PC-3 (cell line): ENCODE results near the gene REP15. TPM values are rescaled to one million over a fixed set of nuclear protein-coding genes. Genes with fewer than 3 reads are reported as not detected.
A peak's percentile ranks its signal among the peaks of the same experiment; 100 is the strongest.

Experiments
- ATAC-seq: fragments of 200-7000 bp; cut with Tn5 transposase; 2 replicates; pipeline ENCODE4 v1.9.1; 2020; ENCODE audit warnings: mild to moderate bottlenecking, moderate library complexity
- BruUV-seq: library from RNA; stranded (reverse); fragments of 400-500 nt; replicated peaks from 2 replicates; lab custom pipeline; 2021; lab: Mats Ljungman, UMichigan
- CTCF ChIA-PET: fragments of 300-600 bp; sonication (Branson Sonifier 250); formaldehyde crosslinking; loops from one replicate; lab custom pipeline; 2022; ENCODE audit warnings: antibody characterized with exemption; lab: Charles Lee
- POLR2A ChIA-PET: fragments of 300-600 bp; sonication (Branson Sonifier 250); formaldehyde crosslinking; loops from one replicate; lab custom pipeline; 2022; ENCODE audit warnings: antibody characterized with exemption; ENCODE audit not compliant: unreplicated experiment; lab: Charles Lee
- DNase-seq: peaks from one replicate; pipeline ENCODE4 v3.0.0-alpha.2; 2015
- H2AFZ ChIP-seq: fragments of 300-600 bp; sonication (generic); 2 replicates; pipeline ENCODE4 v1.6.0; 2016; ENCODE audit warnings: antibody characterized with exemption, low read length
- H3F3A ChIP-seq: fragments of 300-600 bp; sonication (generic); one replicate; pipeline ENCODE4 v1.6.0; 2017; ENCODE audit warnings: antibody characterized with exemption, low read length, control low read depth, mild to moderate bottlenecking; ENCODE audit not compliant: unreplicated experiment
- H3K27ac ChIP-seq: fragments of 300-600 bp; sonication (generic); 2 replicates; pipeline ENCODE4 v1.5.1; 2016; ENCODE audit warnings: mild to moderate bottlenecking, low read length
- H3K27me3 ChIP-seq: fragments of 300-600 bp; sonication (generic); 2 replicates; pipeline ENCODE4 v1.6.1; 2016; ENCODE audit warnings: low read length, mixed read lengths
- H3K36me3 ChIP-seq: fragments of 300-600 bp; sonication (generic); 2 replicates; pipeline ENCODE4 v1.6.1; 2016; ENCODE audit warnings: low read depth, mixed run types, low read length, mixed read lengths
- H3K4me1 ChIP-seq: fragments of 300-600 bp; sonication (generic); 2 replicates; pipeline ENCODE4 v1.5.1; 2016; ENCODE audit warnings: low read length; ENCODE audit not compliant: insufficient read depth
- H3K4me2 ChIP-seq: fragments of 300-600 bp; sonication (generic); 2 replicates; pipeline ENCODE4 v1.6.0; 2016; ENCODE audit warnings: low read length
- H3K4me3 ChIP-seq: fragments of 300-600 bp; sonication (generic); 2 replicates; pipeline ENCODE4 v1.5.1; 2016; ENCODE audit warnings: mild to moderate bottlenecking, low read length, mixed read lengths
- H3K79me2 ChIP-seq: fragments of 300-600 bp; sonication (generic); 2 replicates; pipeline ENCODE4 v1.6.1; 2017; ENCODE audit warnings: low read length, mixed read lengths
- H3K9ac ChIP-seq: fragments of 300-600 bp; sonication (generic); 2 replicates; pipeline ENCODE4 v1.6.0; 2016; ENCODE audit warnings: mild to moderate bottlenecking, low read length
- H3K9me2 ChIP-seq: fragments of 300-600 bp; sonication (generic); replicated peaks from 2 replicates; pipeline ENCODE4 v1.6.1; 2016; ENCODE audit warnings: mixed run types, low read length, mixed read lengths
- H3K9me3 ChIP-seq: fragments of 300-600 bp; sonication (generic); 2 replicates; pipeline ENCODE4 v1.6.1; 2016; ENCODE audit warnings: low read length, mixed read lengths
- H4K20me1 ChIP-seq: fragments of 300-600 bp; sonication (generic); 2 replicates; pipeline ENCODE4 v1.6.1; 2016; ENCODE audit warnings: low read length, mixed read lengths
- EZH2 ChIP-seq: fragments of 300-600 bp; sonication (generic); IDR thresholded peaks from one replicate; pipeline ENCODE4 v1.6.1; 2017; ENCODE audit warnings: antibody characterized with exemption, mild to moderate bottlenecking, low read length; ENCODE audit not compliant: unreplicated experiment
- EZH2phosphoT487 ChIP-seq: fragments of 300-600 bp; sonication (generic); IDR thresholded peaks from 2 replicates; pipeline ENCODE4 v1.6.1; 2018; ENCODE audit warnings: mild to moderate bottlenecking, antibody characterized with exemption, low read length, borderline replicate concordance
- intact Hi-C: fragments of 100-400 bp; cut with micrococcal nuclease; formaldehyde crosslinking; loops from 2 replicates; pipeline ENCODE4 v1.9.0; 2023
- total RNA-seq: library from RNA; depleted of rRNA; stranded (reverse); fragments of >200 nt; gene quantifications from 2 replicates; pipeline ENCODE4 v1.2.3, GENCODE V29; 2014
- TF ChIP-seq, protein P1 (sequence below): fragments of 300-600 bp; sonication (generic); conservative IDR thresholded peaks from 2 replicates; pipeline ENCODE4 v1.5.1; 2017; ENCODE audit warnings: antibody characterized with exemption, low read depth, mild to moderate bottlenecking, low read length

Gene REP15
- total RNA-seq, 1 experiment from 2014 or later, result 1.6 TPM

GRCh38 chr12:27703720-27704452 lies 7.6 kb downstream of the REP15 start:
- intact Hi-C loops, result loop anchor here (1.0 to 10.0 kb wide), 6 partner anchors 52 to 687 kb away; partner anchors contain the start of genes BMAL2 and PPFIBP1
- H2AFZ ChIP-seq, result no peak overlapping the region
- no peaks in the 10 kb centered on the region for H3K9me2 ChIP-seq
- CTCF ChIA-PET, result interaction anchor here (0.6 kb wide), 1 partner anchor 321 kb away, joined by 3 read pairs; no protein-coding TSS in a partner anchor
- no peaks in the 10 kb centered on the region for H3K36me3 ChIP-seq
- no peak overlapping the region for H3K9ac ChIP-seq
- no peaks in the 10 kb centered on the region for H3K4me1 ChIP-seq
- no peaks in the 10 kb centered on the region for H3F3A ChIP-seq
- peak; percentile 99 for ATAC-seq
- peak; percentile 98 for DNase-seq
- H3K79me2 ChIP-seq, result no peaks in the 10 kb centered on the region
- H3K4me3 ChIP-seq, result no peak overlapping the region
- no peak overlapping the region for H3K27ac ChIP-seq
- POLR2A ChIA-PET, result no interaction called here
- no peaks in the 10 kb centered on the region for H4K20me1 ChIP-seq
- BruUV-seq, result no TSS peak
- no peak overlapping the region for H3K4me2 ChIP-seq
- TF ChIP-seq EZH2 (no peak), EZH2phosphoT487 (no peak)
- TF ChIP-seq, protein P1, sequence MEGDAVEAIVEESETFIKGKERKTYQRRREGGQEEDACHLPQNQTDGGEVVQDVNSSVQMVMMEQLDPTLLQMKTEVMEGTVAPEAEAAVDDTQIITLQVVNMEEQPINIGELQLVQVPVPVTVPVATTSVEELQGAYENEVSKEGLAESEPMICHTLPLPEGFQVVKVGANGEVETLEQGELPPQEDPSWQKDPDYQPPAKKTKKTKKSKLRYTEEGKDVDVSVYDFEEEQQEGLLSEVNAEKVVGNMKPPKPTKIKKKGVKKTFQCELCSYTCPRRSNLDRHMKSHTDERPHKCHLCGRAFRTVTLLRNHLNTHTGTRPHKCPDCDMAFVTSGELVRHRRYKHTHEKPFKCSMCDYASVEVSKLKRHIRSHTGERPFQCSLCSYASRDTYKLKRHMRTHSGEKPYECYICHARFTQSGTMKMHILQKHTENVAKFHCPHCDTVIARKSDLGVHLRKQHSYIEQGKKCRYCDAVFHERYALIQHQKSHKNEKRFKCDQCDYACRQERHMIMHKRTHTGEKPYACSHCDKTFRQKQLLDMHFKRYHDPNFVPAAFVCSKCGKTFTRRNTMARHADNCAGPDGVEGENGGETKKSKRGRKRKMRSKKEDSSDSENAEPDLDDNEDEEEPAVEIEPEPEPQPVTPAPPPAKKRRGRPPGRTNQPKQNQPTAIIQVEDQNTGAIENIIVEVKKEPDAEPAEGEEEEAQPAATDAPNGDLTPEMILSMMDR, result peak; percentile 99; the same call in 1 of the 2 replicates
- no peaks in the 10 kb centered on the region for H3K27me3 ChIP-seq
- no peaks in the 10 kb centered on the region for H3K9me3 ChIP-seq

DNA sequence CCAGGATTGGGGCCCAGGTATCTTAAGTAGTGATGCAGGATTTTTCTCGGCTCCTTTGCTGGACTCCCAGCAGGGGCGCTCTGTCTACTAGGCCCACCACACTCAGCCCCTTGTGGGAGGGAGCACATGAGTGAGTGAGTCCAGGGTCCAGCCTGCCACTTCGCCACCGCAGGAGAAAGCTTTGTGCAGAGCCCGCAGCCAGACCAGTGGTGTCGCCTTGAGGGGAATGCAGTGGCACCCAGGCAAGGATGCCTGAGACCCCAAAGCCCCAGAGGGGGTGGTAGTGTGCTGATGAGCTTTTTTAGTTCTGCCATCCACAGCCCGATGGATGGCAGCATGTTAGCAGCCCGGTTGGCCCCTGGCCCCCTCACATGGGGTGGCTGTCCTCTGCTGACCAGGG lies 9.0 kb downstream of the REP15 start:
- CTCF ChIA-PET, result no interaction called here

More for the DNA sequence above, 9.0 kb downstream of the REP15 start:
- Histone ChIP-seq H3K4me1 (no peaks in the 10 kb centered on the region), H3K4me3 (no peak overlapping the region), H3F3A (no peaks in the 10 kb centered on the region), H3K36me3 (no peaks in the 10 kb centered on the region), H3K27ac (no peak overlapping the region), H3K27me3 (no peaks in the 10 kb centered on the region), H3K9me2 (no peaks in the 10 kb centered on the region), H4K20me1 (no peaks in the 10 kb centered on the region), H3K4me2 (no peak overlapping the region), H3K9ac (no peak overlapping the region), H2AFZ (no peak overlapping the region), H3K9me3 (no peaks in the 10 kb centered on the region), H3K79me2 (0 out of 2 replicates have a peak, but pooled peaks cover 2% of the 10 kb centered on the region)
- BruUV-seq, result no TSS peak
- POLR2A ChIA-PET, result interaction anchor here (0.6 kb wide), 1 partner anchor 828 kb away, joined by 5 read pairs; no protein-coding TSS in a partner anchor
- intact Hi-C loops, result loop anchor here (10.0 kb wide), 1 partner anchor 180 kb away; the partner anchor contains the start of gene PPFIBP1
- ATAC-seq (no peak), DNase-seq (no peak)
- TF ChIP-seq EZH2phosphoT487, result no peak
- no peak for TF ChIP-seq EZH2
- TF ChIP-seq, protein P1, result 0 out of 2 replicates have a peak, but pooled peaks have one; percentile 14
